K562 (cell line): ENCODE results near the gene SPTAN1.

Source experiments
- ATF1 ChIP-seq, 2 experiments: fragments of 450-650 bp in 1 of 2; IDR thresholded peaks; 2 replicates each; pipeline ENCODE4 v1.6.1; 2016; ENCODE audit warnings: missing compliant biosample characterization in 1 of 2, missing genetic modification characterization in 1 of 2
- GATA2 ChIP-seq: sonication (generic); formaldehyde crosslinking; IDR thresholded peaks from 2 replicates; pipeline ENCODE4 v1.4.0; 2020; ENCODE audit warnings: mild to moderate bottlenecking, missing genetic modification reagents
- HDAC6 ChIP-seq: IDR thresholded peaks from 2 replicates; pipeline ENCODE4 v1.6.1; 2012; ENCODE audit warnings: low read depth, mild to moderate bottlenecking, control low read depth, inconsistent platforms, low read length, moderate library complexity
- KLF16 ChIP-seq: IDR thresholded peaks from 2 replicates; pipeline ENCODE4 v1.6.1; 2016; ENCODE audit warnings: antibody characterized with exemption
- MYC ChIP-seq, 2 experiments: fragments of 250-450 bp in 1 of 2; sonication (Bioruptor Pico) in 1 of 2; IDR thresholded peaks; 2 replicates each; pipeline versions ENCODE4 v1.5.1 to v1.6.1; 2012 to 2021; ENCODE audit warnings: low read depth in 2 of 2, borderline replicate concordance in 1 of 2, improper control_type of control experiment in 1 of 2, low read length in 1 of 2, mild to moderate bottlenecking in 1 of 2, moderate library complexity in 1 of 2
- NBN ChIP-seq: fragments of 450-650 bp; IDR thresholded peaks from 2 replicates; pipeline ENCODE4 v1.6.1; 2016; ENCODE audit warnings: low read depth, mild to moderate bottlenecking
- POLR2A ChIP-seq: fragments of 450-650 bp; conservative IDR thresholded peaks from 2 replicates; pipeline ENCODE4 v1.6.1; 2016
- TAF15 ChIP-seq: fragments of 200-400 bp; formaldehyde crosslinking; IDR thresholded peaks from 2 replicates; pipeline ENCODE4 v1.6.1; 2017; ENCODE audit warnings: mild to moderate bottlenecking, low read depth, low read length, moderate library complexity
- YY1 ChIP-seq, 3 experiments: IDR thresholded peaks; 2 replicates each; pipeline ENCODE4 v1.6.1; 2011; ENCODE audit warnings: low read length in 2 of 3, mild to moderate bottlenecking in 2 of 3, moderate library complexity in 2 of 3, borderline replicate concordance in 1 of 3, control low read depth in 1 of 3, low read depth in 1 of 3; ENCODE audit not compliant: insufficient read depth in 3 of 3, insufficient replicate concordance in 2 of 3, control insufficient read depth in 1 of 3, insufficient read length in 1 of 3; ENCODE audit errors: extremely low read depth in 1 of 3
- ZNF263 ChIP-seq: sonication (generic); formaldehyde crosslinking; IDR thresholded peaks from 2 replicates; pipeline ENCODE4 v1.8.0; 2022; ENCODE audit warnings: mild to moderate bottlenecking, missing genetic modification reagents, borderline replicate concordance
- ZNF77 ChIP-seq: fragments of 250-450 bp; sonication (Bioruptor Pico); IDR thresholded peaks from 2 replicates; pipeline ENCODE4 v1.5.0; 2020
- TF ChIP-seq, protein P1 (sequence below), 3 experiments: IDR thresholded peaks in 2 of 3; conservative IDR thresholded peaks in 1 of 3; 2 replicates each; pipeline ENCODE4 v1.5.1; 2011 to 2012; ENCODE audit warnings: low read length in 3 of 3, mild to moderate bottlenecking in 3 of 3, control low read depth in 2 of 3, improper control_type of control experiment in 1 of 3, inconsistent platforms in 1 of 3, low read depth in 1 of 3, mixed read lengths in 1 of 3, moderate library complexity in 1 of 3; ENCODE audit not compliant: insufficient read depth in 2 of 3

DNA sequence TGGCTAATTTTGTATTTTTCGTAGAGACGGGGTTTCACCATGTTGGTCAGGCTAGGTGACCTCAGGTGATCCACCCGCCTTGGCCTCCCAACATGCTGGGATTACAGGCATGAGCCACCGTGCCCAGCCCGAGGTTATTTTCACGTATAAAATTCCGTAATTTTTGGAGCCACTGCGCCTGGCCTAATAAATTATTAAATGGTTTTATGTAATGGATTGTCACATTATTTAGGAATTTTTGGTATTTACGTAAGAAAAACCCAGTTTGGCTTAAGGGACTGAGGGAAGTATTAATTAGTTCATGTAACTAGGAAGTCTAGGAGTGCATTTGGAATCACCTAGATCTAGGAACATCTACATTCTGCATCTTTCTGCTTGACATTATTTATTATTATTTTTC, 39.6 kb upstream of the SPTAN1 start:
- TF ChIP-seq POLR2A (no peak), HDAC6 (no peak), MYC (IDR thresholded peaks at IDR 0.05; ENCODE audit: low read depth, low read length) (no peak), MYC (CRISPR knock-in tag; IDR thresholded peaks at IDR 0.05; ENCODE audit: borderline replicate concordance, low read depth) (no peak), GATA2 (CRISPR knock-in tag) (no peak), TAF15 (no peak), NBN (no peak), KLF16 (no peak), ATF1 (CRISPR knock-in tag; IDR thresholded peaks at IDR 0.05) (no peak), ATF1 (tag; IDR thresholded peaks at IDR 0.05) (no peak), YY1 (IDR thresholded peaks at IDR 0.05; ENCODE audit: borderline replicate concordance in 1 of 3, control insufficient read depth in 1 of 3, extremely low read depth in 1 of 3, insufficient read depth in 3 of 3, insufficient read length in 1 of 3, insufficient replicate concordance in 2 of 3, low read depth in 1 of 3, low read length in 2 of 3) (no peak), ZNF77 (CRISPR knock-in tag) (no peak), ZNF263 (CRISPR knock-in tag) (no peak)
- TF ChIP-seq, protein P1, sequence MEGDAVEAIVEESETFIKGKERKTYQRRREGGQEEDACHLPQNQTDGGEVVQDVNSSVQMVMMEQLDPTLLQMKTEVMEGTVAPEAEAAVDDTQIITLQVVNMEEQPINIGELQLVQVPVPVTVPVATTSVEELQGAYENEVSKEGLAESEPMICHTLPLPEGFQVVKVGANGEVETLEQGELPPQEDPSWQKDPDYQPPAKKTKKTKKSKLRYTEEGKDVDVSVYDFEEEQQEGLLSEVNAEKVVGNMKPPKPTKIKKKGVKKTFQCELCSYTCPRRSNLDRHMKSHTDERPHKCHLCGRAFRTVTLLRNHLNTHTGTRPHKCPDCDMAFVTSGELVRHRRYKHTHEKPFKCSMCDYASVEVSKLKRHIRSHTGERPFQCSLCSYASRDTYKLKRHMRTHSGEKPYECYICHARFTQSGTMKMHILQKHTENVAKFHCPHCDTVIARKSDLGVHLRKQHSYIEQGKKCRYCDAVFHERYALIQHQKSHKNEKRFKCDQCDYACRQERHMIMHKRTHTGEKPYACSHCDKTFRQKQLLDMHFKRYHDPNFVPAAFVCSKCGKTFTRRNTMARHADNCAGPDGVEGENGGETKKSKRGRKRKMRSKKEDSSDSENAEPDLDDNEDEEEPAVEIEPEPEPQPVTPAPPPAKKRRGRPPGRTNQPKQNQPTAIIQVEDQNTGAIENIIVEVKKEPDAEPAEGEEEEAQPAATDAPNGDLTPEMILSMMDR (IDR thresholded peaks at IDR 0.05 in 2 of 3, conservative IDR thresholded peaks at IDR 0.05 in 1 of 3; ENCODE audit: insufficient read depth in 2 of 3, low read depth in 1 of 3, low read length in 3 of 3): no peak
